ENCODE data around the gene ZNF764. TPM values are rescaled to one million over a fixed set of nuclear protein-coding genes. Genes with fewer than 3 reads are reported as not detected.

The ZNF764 gene
- total and polyA plus RNA-seq, 2 experiments from 2014 or later: 5.6 to 12.9 TPM

- Mint-ChIP-seq H3K4me1 (peaks cover 15% of the 10 kb centered on the region), H3K4me3 (no peak overlapping the region), H3K27me3 (ENCODE audit: insufficient read depth, low read depth, poor library complexity) (peaks cover 7% of the 10 kb centered on the region), H3K36me3 (ENCODE audit: low read depth) (no peaks in the 10 kb centered on the region), H3K9me3 (no peaks in the 10 kb centered on the region; the same call in 2 of the 3 replicates), H3K27ac (no peak overlapping the region)
- no peaks in the 10 kb centered on the region for H3K36me3 ChIP-seq (ENCODE audit: insufficient read depth)
- no peaks in the 10 kb centered on the region for H3K27me3 ChIP-seq (ENCODE audit: insufficient read depth)
- H4K20me1 ChIP-seq (replicated peaks; ENCODE audit: insufficient read depth): no peaks in the 10 kb centered on the region; the same call in 1 of the 2 replicates
- H3F3A ChIP-seq (replicated peaks; ENCODE audit: low read depth): 0 out of 2 replicates have a peak, but pooled peaks cover 9% of the 10 kb centered on the region
- H3K27ac ChIP-seq (ENCODE audit: low read depth): no peak overlapping the region
- no peaks in the 10 kb centered on the region for H3K9me2 ChIP-seq (ENCODE audit: insufficient read depth)
- ATAC-seq (no peak), DNase-seq (ENCODE audit: low spot score) (no peak)
- no peaks in the 10 kb centered on the region for H3K79me2 ChIP-seq (replicated peaks; ENCODE audit: insufficient read depth)
- no peak overlapping the region for H3K4me3 ChIP-seq
- peaks cover 18% of the 10 kb centered on the region for H3K4me1 ChIP-seq (ENCODE audit: insufficient read depth)
- H3K4me2 ChIP-seq: no peak overlapping the region
- no peak overlapping the region for H2AFZ ChIP-seq
- TF ChIP-seq JUNB (IDR thresholded peaks at IDR 0.05; ENCODE audit: unreplicated experiment): no peak
- TF ChIP-seq EZH2 (IDR thresholded peaks at IDR 0.05; ENCODE audit: low read depth, unreplicated experiment): no peak
- no peak for TF ChIP-seq POLR2AphosphoS5 (IDR thresholded peaks at IDR 0.05; ENCODE audit: low read depth)
These were observed 9.9 kb upstream of the ZNF764 start for GRCh38 chr16:30567991-30568638.

GRCh38 chr16:30567160-30567990 lies 9.2 kb upstream of the ZNF764 start:
- H3K27ac Mint-ChIP-seq: no peak overlapping the region
- no peaks in the 10 kb centered on the region for H4K20me1 ChIP-seq (replicated peaks; ENCODE audit: insufficient read depth)
- no peak overlapping the region for H3K4me3 Mint-ChIP-seq
- H3K36me3 Mint-ChIP-seq (ENCODE audit: low read depth): no peaks in the 10 kb centered on the region
- no peaks in the 10 kb centered on the region for H3K79me2 ChIP-seq (replicated peaks; ENCODE audit: insufficient read depth)
- ATAC-seq: no peak
- no peaks in the 10 kb centered on the region for H3K9me2 ChIP-seq (ENCODE audit: insufficient read depth)
- no peaks in the 10 kb centered on the region; the same call in 2 of the 3 replicates for H3K9me3 Mint-ChIP-seq
- H3K4me1 ChIP-seq (ENCODE audit: insufficient read depth): peaks cover 18% of the 10 kb centered on the region
- peaks cover 10% of the 10 kb centered on the region for H3K27me3 Mint-ChIP-seq (ENCODE audit: insufficient read depth, low read depth, poor library complexity)
- H3K4me2 ChIP-seq: no peak overlapping the region
- TF ChIP-seq POLR2AphosphoS5 (IDR thresholded peaks at IDR 0.05; ENCODE audit: low read depth): no peak
- TF ChIP-seq EZH2phosphoT487 (IDR thresholded peaks at IDR 0.05; ENCODE audit: unreplicated experiment): no peak
- DNase-seq (ENCODE audit: low spot score): no peak
- H3K27ac ChIP-seq (ENCODE audit: low read depth): no peak overlapping the region
- H3F3A ChIP-seq (replicated peaks; ENCODE audit: low read depth): 0 out of 2 replicates have a peak, but pooled peaks cover 5% of the 10 kb centered on the region
- H3K4me3 ChIP-seq: no peak overlapping the region
- H3K27me3 ChIP-seq (ENCODE audit: insufficient read depth): no peaks in the 10 kb centered on the region
- no peak overlapping the region for H2AFZ ChIP-seq
- peaks cover 14% of the 10 kb centered on the region for H3K4me1 Mint-ChIP-seq
- H3K36me3 ChIP-seq (ENCODE audit: insufficient read depth): no peaks in the 10 kb centered on the region

- H3K9me2 ChIP-seq (ENCODE audit: insufficient read depth): no peaks in the 10 kb centered on the region
- H3K27me3 ChIP-seq (ENCODE audit: insufficient read depth): no peaks in the 10 kb centered on the region
- no peak overlapping the region for H2AFZ ChIP-seq
- H3K4me1 ChIP-seq (ENCODE audit: insufficient read depth): peaks cover 21% of the 10 kb centered on the region
- Mint-ChIP-seq H3K4me1 (peaks cover 11% of the 10 kb centered on the region), H3K36me3 (ENCODE audit: low read depth) (no peaks in the 10 kb centered on the region), H3K27me3 (ENCODE audit: insufficient read depth, low read depth, poor library complexity) (peaks cover 13% of the 10 kb centered on the region), H3K9me3 (no peaks in the 10 kb centered on the region; the same call in 2 of the 3 replicates), H3K27ac (no peak overlapping the region), H3K4me3 (no peak overlapping the region)
- no peak for DNase-seq (ENCODE audit: low spot score)
- no peaks in the 10 kb centered on the region for H3K36me3 ChIP-seq (ENCODE audit: insufficient read depth)
- no peaks in the 10 kb centered on the region for H3K79me2 ChIP-seq (replicated peaks; ENCODE audit: insufficient read depth)
- 0 out of 2 replicates have a peak, but pooled peaks cover 3% of the 10 kb centered on the region for H3F3A ChIP-seq (replicated peaks; ENCODE audit: low read depth)
- no peaks in the 10 kb centered on the region for H4K20me1 ChIP-seq (replicated peaks; ENCODE audit: insufficient read depth)
- H3K4me3 ChIP-seq: no peak overlapping the region
- no peak overlapping the region for H3K4me2 ChIP-seq
- no peak for ATAC-seq
- no peak overlapping the region for H3K27ac ChIP-seq (ENCODE audit: low read depth)
- TF ChIP-seq ZNF331 (CRISPR knock-in tag; IDR thresholded peaks at IDR 0.05; ENCODE audit: low read depth) (no peak), ETS1 (IDR thresholded peaks at IDR 0.05) (no peak), STAT1 (IDR thresholded peaks at IDR 0.05; ENCODE audit: unreplicated experiment) (no peak), EZH2phosphoT487 (IDR thresholded peaks at IDR 0.05; ENCODE audit: unreplicated experiment) (no peak), ZNF114 (CRISPR knock-in tag; IDR thresholded peaks at IDR 0.05) (no peak), CTCF (conservative IDR thresholded peaks at IDR 0.05; ENCODE audit: low read depth in 2 of 2) (no peak), CREB1 (CRISPR knock-in tag; IDR thresholded peaks at IDR 0.05; ENCODE audit: low read depth) (no peak), POLR2AphosphoS5 (IDR thresholded peaks at IDR 0.05; ENCODE audit: low read depth) (no peak), EZH2 (IDR thresholded peaks at IDR 0.05; ENCODE audit: low read depth, unreplicated experiment) (no peak), REST (IDR thresholded peaks at IDR 0.05; ENCODE audit: unreplicated experiment) (no peak), JUNB (IDR thresholded peaks at IDR 0.05; ENCODE audit: unreplicated experiment) (no peak)
These were observed 8.4 kb upstream of the ZNF764 start for GRCh38 chr16:30566531-30566930.

All from GM23338 (cell line).